Calu3 (cell line): ENCODE data around the gene CACNG6. TPM values are rescaled to one million over a fixed set of nuclear protein-coding genes. Genes with fewer than 3 reads are reported as not detected.

Experiments used
- BruUV-seq: library from RNA; stranded (reverse); fragments of 400-500 nt; replicated peaks from 2 replicates; lab custom pipeline; 2021; lab: Mats Ljungman, UMichigan
- CTCF ChIA-PET: fragments of 300-600 bp; sonication (Branson Sonifier 250); formaldehyde crosslinking; loops from one replicate; lab custom pipeline; 2022; ENCODE audit warnings: antibody characterized with exemption; lab: Charles Lee
- DNase-seq: peaks from one replicate; pipeline ENCODE4 v3.0.0; 2022
- H3K27ac Mint-ChIP-seq: one replicate; pipeline ENCODE4 v1.8.0; 2022; ENCODE audit warnings: mixed read lengths; ENCODE audit not compliant: unreplicated experiment
- H3K27me3 Mint-ChIP-seq: one replicate; pipeline ENCODE4 v1.8.0; 2022; ENCODE audit warnings: mixed read lengths; ENCODE audit not compliant: unreplicated experiment
- H3K36me3 Mint-ChIP-seq: one replicate; pipeline ENCODE4 v1.8.0; 2022; ENCODE audit warnings: mild to moderate bottlenecking, moderate library complexity, mixed read lengths; ENCODE audit not compliant: insufficient read depth, unreplicated experiment
- H3K4me1 Mint-ChIP-seq: one replicate; pipeline ENCODE4 v1.8.0; 2022; ENCODE audit warnings: mild to moderate bottlenecking, low read depth, mixed read lengths; ENCODE audit not compliant: unreplicated experiment
- H3K4me3 Mint-ChIP-seq: one replicate; pipeline ENCODE4 v1.8.0; 2022; ENCODE audit warnings: mild to moderate bottlenecking, low read depth, moderate library complexity, mixed read lengths; ENCODE audit not compliant: unreplicated experiment
- H3K9me3 Mint-ChIP-seq: one replicate; pipeline ENCODE4 v1.8.0; 2022; ENCODE audit warnings: low read depth, mixed read lengths; ENCODE audit not compliant: unreplicated experiment
- CTCF ChIP-seq: fragments of 200-600 bp; IDR thresholded peaks from one replicate; pipeline ENCODE4 v1.8.0; 2022; ENCODE audit warnings: antibody characterized with exemption; ENCODE audit not compliant: unreplicated experiment
- intact Hi-C: fragments of 100-400 bp; cut with micrococcal nuclease; formaldehyde crosslinking; loops from one replicate; pipeline ENCODE4 v1.10.0; 2022; ENCODE audit not compliant: unreplicated experiment
- total RNA-seq: library from RNA; stranded (reverse); gene quantifications from 2 replicates; pipeline ENCODE4 v1.2.3, GENCODE V29; 2022

The CACNG6 gene
- total RNA-seq, 1 experiment from 2014 or later, result 144 TPM

- no TSS peak for BruUV-seq
- no peak for TF ChIP-seq CTCF
- H3K9me3 Mint-ChIP-seq, result no peaks in the 10 kb centered on the region
- no peak overlapping the region for H3K4me3 Mint-ChIP-seq
- intact Hi-C loops, result no loop called here
- H3K36me3 Mint-ChIP-seq, result peaks cover 5% of the 10 kb centered on the region
- CTCF ChIA-PET, result no interaction called here
- no peak overlapping the region for H3K27ac Mint-ChIP-seq
- H3K27me3 Mint-ChIP-seq, result peaks cover 93% of the 10 kb centered on the region
- peaks cover 35% of the 10 kb centered on the region for H3K4me1 Mint-ChIP-seq
- DNase-seq, result no peak
Measured at GRCh38 chr19:53961523-53962356, 29.7 kb upstream of the CACNG6 start.

- H3K9me3 Mint-ChIP-seq, result no peaks in the 10 kb centered on the region
- intact Hi-C loops, result no loop called here
- H3K27me3 Mint-ChIP-seq, result peaks cover 88% of the 10 kb centered on the region
- H3K27ac Mint-ChIP-seq, result no peak within 1 kb of the TSS
- CTCF ChIA-PET, result interaction anchor here (0.7 kb wide), 1 partner anchor 12 kb away, joined by 3 read pairs; no protein-coding TSS in a partner anchor
- no TSS peak for BruUV-seq
- H3K4me3 Mint-ChIP-seq, result no peak within 1 kb of the TSS
- no peak for DNase-seq
- H3K4me1 Mint-ChIP-seq, result peaks cover 25% of the 10 kb centered on the region
- TF ChIP-seq CTCF, result no peak
- H3K36me3 Mint-ChIP-seq, result peaks cover 5% of the 10 kb centered on the region
Measured at GRCh38 chr19:53962887-53963431, 28.5 kb upstream of the CACNG6 start, which contains the start of gene CACNG8. Gene CACNG8, plus strand, starts transcription at chr19:53962937.

GRCh38 chr19:53965091-53965490 is 26.3 kb upstream of the CACNG6 start:
- no peaks in the 10 kb centered on the region for H3K9me3 Mint-ChIP-seq
- DNase-seq, result no peak
- no TSS peak for BruUV-seq
- H3K36me3 Mint-ChIP-seq, result peaks cover 5% of the 10 kb centered on the region
- CTCF ChIA-PET, result no interaction called here
- peaks cover 24% of the 10 kb centered on the region for H3K4me1 Mint-ChIP-seq
- no peak overlapping the region for H3K27ac Mint-ChIP-seq
- H3K27me3 Mint-ChIP-seq, result peaks cover 71% of the 10 kb centered on the region
- no peak for TF ChIP-seq CTCF
- no peak overlapping the region for H3K4me3 Mint-ChIP-seq
- intact Hi-C loops, result no loop called here

GRCh38 chr19:53966931-53967330 is 24.5 kb upstream of the CACNG6 start:
- Mint-ChIP-seq H3K36me3 (peaks cover 5% of the 10 kb centered on the region), H3K9me3 (no peaks in the 10 kb centered on the region), H3K27me3 (peaks cover 52% of the 10 kb centered on the region), H3K4me1 (peaks cover 12% of the 10 kb centered on the region), H3K4me3 (no peak overlapping the region), H3K27ac (no peak overlapping the region)
- no peak for DNase-seq
- no peak for TF ChIP-seq CTCF
- intact Hi-C loops, result no loop called here
- CTCF ChIA-PET, result no interaction called here
- no TSS peak for BruUV-seq
